ENCODE results near the gene TNFRSF9.

Gene TNFRSF9

GRCh38 chr1:7915826-7916500 is 24.7 kb downstream of the TNFRSF9 start:
- DNase-seq = no peak

GRCh38 chr1:7912743-7913557 is 27.7 kb downstream of the TNFRSF9 start:
- no peak for DNase-seq

- no peak for DNase-seq
Observed at GRCh38 chr1:7912145-7912544, 28.5 kb downstream of the TNFRSF9 start.

- DNase-seq = no peak
Observed at GRCh38 chr1:7905262-7905661, 35.4 kb downstream of the TNFRSF9 start.

GRCh38 chr1:7902478-7903085 is 38.1 kb downstream of the TNFRSF9 start:
- peak; percentile 78 for DNase-seq

- DNase-seq = no peak
Observed at GRCh38 chr1:7899741-7900140, 40.9 kb downstream of the TNFRSF9 start.

- no peak for DNase-seq
Observed at GRCh38 chr1:7898962-7899361, 41.7 kb downstream of the TNFRSF9 start.

GRCh38 chr1:7896994-7897393 is 43.6 kb downstream of the TNFRSF9 start:
- DNase-seq = no peak

GRCh38 chr1:7893529-7894180 is 47.0 kb downstream of the TNFRSF9 start:
- DNase-seq = no peak

GRCh38 chr1:7891804-7892203 is 48.8 kb downstream of the TNFRSF9 start:
- DNase-seq = no peak

- no peak for DNase-seq
Observed at GRCh38 chr1:7890853-7891252, 49.8 kb downstream of the TNFRSF9 start.

- no peak for DNase-seq
Observed at GRCh38 chr1:7888248-7889081, 52.2 kb downstream of the TNFRSF9 start.

GRCh38 chr1:7886405-7886745 is 54.3 kb downstream of the TNFRSF9 start:
- DNase-seq = no peak

- DNase-seq = no peak
Observed at GRCh38 chr1:7885513-7886404, 54.9 kb downstream of the TNFRSF9 start.

GRCh38 chr1:7884757-7885156 is 55.9 kb downstream of the TNFRSF9 start:
- no peak for DNase-seq

GRCh38 chr1:7879228-7879627 is 61.4 kb downstream of the TNFRSF9 start:
- no peak for DNase-seq

- no peak for DNase-seq
Observed at GRCh38 chr1:7878027-7878426, 62.6 kb downstream of the TNFRSF9 start.

- no peak for DNase-seq
Observed at GRCh38 chr1:7873801-7874795, 66.5 kb downstream of the TNFRSF9 start.

- DNase-seq = no peak
Observed at GRCh38 chr1:7871136-7871535, 69.5 kb downstream of the TNFRSF9 start.
